GM12865 (cell line): ENCODE data around the gene C3orf33.

Experiments
- DNase-seq: peaks from one replicate; pipeline ENCODE4 v3.0.0; 2010; ENCODE audit warnings: low read depth
- H3K4me3 ChIP-seq: 2 replicates; pipeline ENCODE4 v1.5.1; 2011; ENCODE audit warnings: mild to moderate bottlenecking, low read depth, low read length, control low read depth
- TF ChIP-seq, protein P1 (sequence below): IDR thresholded peaks from 2 replicates; pipeline ENCODE4 v1.5.1; 2011; ENCODE audit warnings: low read length, control low read depth, low read depth, inconsistent platforms; ENCODE audit not compliant: insufficient read depth; ENCODE audit errors: missing control alignments

The C3orf33 gene

GRCh38 chr3:155741101-155741500 lies 65.0 kb downstream of the C3orf33 start:
- TF ChIP-seq, protein P1, sequence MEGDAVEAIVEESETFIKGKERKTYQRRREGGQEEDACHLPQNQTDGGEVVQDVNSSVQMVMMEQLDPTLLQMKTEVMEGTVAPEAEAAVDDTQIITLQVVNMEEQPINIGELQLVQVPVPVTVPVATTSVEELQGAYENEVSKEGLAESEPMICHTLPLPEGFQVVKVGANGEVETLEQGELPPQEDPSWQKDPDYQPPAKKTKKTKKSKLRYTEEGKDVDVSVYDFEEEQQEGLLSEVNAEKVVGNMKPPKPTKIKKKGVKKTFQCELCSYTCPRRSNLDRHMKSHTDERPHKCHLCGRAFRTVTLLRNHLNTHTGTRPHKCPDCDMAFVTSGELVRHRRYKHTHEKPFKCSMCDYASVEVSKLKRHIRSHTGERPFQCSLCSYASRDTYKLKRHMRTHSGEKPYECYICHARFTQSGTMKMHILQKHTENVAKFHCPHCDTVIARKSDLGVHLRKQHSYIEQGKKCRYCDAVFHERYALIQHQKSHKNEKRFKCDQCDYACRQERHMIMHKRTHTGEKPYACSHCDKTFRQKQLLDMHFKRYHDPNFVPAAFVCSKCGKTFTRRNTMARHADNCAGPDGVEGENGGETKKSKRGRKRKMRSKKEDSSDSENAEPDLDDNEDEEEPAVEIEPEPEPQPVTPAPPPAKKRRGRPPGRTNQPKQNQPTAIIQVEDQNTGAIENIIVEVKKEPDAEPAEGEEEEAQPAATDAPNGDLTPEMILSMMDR = no peak
- no peak overlapping the region for H3K4me3 ChIP-seq
- no peak for DNase-seq

DNA sequence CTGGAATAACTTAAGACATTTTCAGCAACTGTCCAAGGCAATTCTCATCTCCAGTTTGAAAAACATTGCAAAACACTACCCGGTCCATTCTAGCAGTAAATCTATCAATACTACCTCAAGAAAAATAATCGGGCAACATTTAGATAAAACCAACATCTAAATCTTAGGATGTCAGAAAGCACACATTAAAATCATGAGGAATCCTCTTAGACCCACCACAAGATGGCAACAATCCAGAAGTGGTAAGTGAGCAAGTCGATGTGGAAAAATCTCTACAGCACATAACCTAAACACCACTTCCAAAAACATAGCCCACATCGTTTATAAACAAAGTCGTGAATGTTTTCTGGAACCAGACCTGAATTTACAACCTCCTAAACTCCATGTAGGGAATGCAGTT lies 66.9 kb downstream of the C3orf33 start:
- H3K4me3 ChIP-seq = no peak overlapping the region
- TF ChIP-seq, protein P1 = no peak
- no peak for DNase-seq

DNA sequence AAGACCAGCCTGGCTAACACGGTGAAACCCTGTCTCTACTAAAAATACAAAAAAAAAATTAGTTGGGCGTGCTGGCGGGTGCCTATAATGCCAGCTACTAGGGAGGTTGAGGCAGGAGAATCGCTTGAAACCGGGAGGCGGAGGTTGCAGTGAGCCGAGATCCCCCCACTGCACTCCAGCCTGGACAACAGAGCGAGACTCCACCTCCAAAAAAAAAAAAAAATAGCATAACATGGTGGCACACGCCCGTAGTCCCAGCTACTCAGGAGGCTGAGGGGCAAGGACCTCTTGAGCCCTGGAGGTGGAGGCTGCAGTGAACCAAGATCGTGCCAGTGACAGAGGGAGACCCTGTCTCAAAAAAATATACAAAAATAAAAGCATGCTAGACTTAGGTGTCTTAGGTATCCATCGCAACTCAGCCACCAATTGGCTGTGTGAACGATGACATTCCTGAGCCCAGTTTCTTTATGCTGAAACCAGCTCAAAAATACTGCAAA lies 67.5 kb downstream of the C3orf33 start:
- DNase-seq = no peak
- H3K4me3 ChIP-seq = no peak overlapping the region
- TF ChIP-seq, protein P1 = no peak

- peak; percentile 24 for DNase-seq
- H3K4me3 ChIP-seq = no peak overlapping the region
- TF ChIP-seq, protein P1 = no peak
These were observed 68.1 kb downstream of the C3orf33 start for GRCh38 chr3:155737844-155738460.

- DNase-seq = no peak
- no peak overlapping the region for H3K4me3 ChIP-seq
- TF ChIP-seq, protein P1 = no peak
These were observed 69.7 kb downstream of the C3orf33 start for GRCh38 chr3:155736381-155736780.

- DNase-seq = no peak
- H3K4me3 ChIP-seq = no peak overlapping the region
- TF ChIP-seq, protein P1 = no peak
These were observed 75.2 kb downstream of the C3orf33 start for GRCh38 chr3:155730843-155731242.

- no peak for DNase-seq
- H3K4me3 ChIP-seq = no peak overlapping the region
- TF ChIP-seq, protein P1 = no peak
These were observed 78.2 kb downstream of the C3orf33 start for GRCh38 chr3:155727836-155728235.
